Body of pancreas (tissue), 4 donors: ENCODE data around the gene NEGR1. TPM values are rescaled to one million over a fixed set of nuclear protein-coding genes. Genes with fewer than 3 reads are reported as not detected.

Source experiments
- ATAC-seq: fragments of 150-250 bp; one replicate; pipeline ENCODE4 v1.9.1; 2016
- DNase-seq, 4 donors: peaks; one replicate each; pipeline ENCODE4 v3.0.0-alpha.2; 2019
- H3K27ac ChIP-seq, 4 donors: fragments of 200-600 bp; sonication (generic); 1 replicate in 3 of 4; 2 replicates in 1 of 4; pipeline versions ENCODE4 v1.5.1 to v1.6.1; 2016 to 2019; ENCODE audit warnings: mild to moderate bottlenecking in 1 of 4, mixed read lengths in 1 of 4, moderate library complexity in 1 of 4
- H3K27me3 ChIP-seq, 2 donors: fragments of 200-600 bp; sonication (generic); one replicate each; pipeline ENCODE4 v1.6.0; 2016; ENCODE audit warnings: mild to moderate bottlenecking in 1 of 2
- H3K36me3 ChIP-seq, 2 donors: fragments of 200-600 bp; sonication (generic); replicated peaks in 1 of 2; 2 replicates each; pipeline ENCODE4 v1.5.1; 2016; ENCODE audit warnings: low read depth in 2 of 2; ENCODE audit not compliant: insufficient read depth in 1 of 2
- H3K4me1 ChIP-seq: fragments of 200-600 bp; sonication (generic); one replicate; pipeline ENCODE4 v1.6.0; 2016
- H3K4me3 ChIP-seq, 2 donors: fragments of 200-600 bp; sonication (generic); 1 replicate in 1 of 2; 2 replicates in 1 of 2; pipeline ENCODE4 v1.5.1; 2016 to 2019
- H3K9me3 ChIP-seq, 3 donors: fragments of 200-600 bp; sonication (generic); 1 replicate in 2 of 3; 2 replicates in 1 of 3; pipeline ENCODE4 v1.5.1; 2016
- POLR2A ChIP-seq, 3 donors: fragments of 450-650 bp; IDR thresholded peaks; one replicate each; pipeline ENCODE4 v1.6.1; 2016; ENCODE audit warnings: antibody characterized with exemption in 3 of 3, mild to moderate bottlenecking in 2 of 3
- WGBS, 2 donors: methylation state at CpG; one replicate each; pipeline ENCODE4 v1.1.5; 2017; 5-methylcytosine and 5-hydroxymethylcytosine counted together
- intact Hi-C: fragments of 100-400 bp; cut with DNase I; formaldehyde crosslinking; loops from one replicate; pipeline ENCODE4 v1.15.1; 2023
- total RNA-seq, 2 donors: library from RNA; depleted of rRNA; stranded (reverse); fragments of >200 nt; gene quantifications; one replicate each; pipeline ENCODE4 v1.1.0, GENCODE V29; 2016
- TF ChIP-seq, protein P1 (sequence below), 7 experiments: fragments of 450-650 bp in 4 of 7; fragments of 200-600 bp in 3 of 7; sonication (generic) in 3 of 7; IDR thresholded peaks; one replicate each; pipeline ENCODE4 v1.5.1; 2016 to 2019; ENCODE audit warnings: antibody characterized with exemption in 7 of 7

NEGR1 gene
- total RNA-seq, 2 donors from 2014 or later, result 6.3 to 9.6 TPM

DNA sequence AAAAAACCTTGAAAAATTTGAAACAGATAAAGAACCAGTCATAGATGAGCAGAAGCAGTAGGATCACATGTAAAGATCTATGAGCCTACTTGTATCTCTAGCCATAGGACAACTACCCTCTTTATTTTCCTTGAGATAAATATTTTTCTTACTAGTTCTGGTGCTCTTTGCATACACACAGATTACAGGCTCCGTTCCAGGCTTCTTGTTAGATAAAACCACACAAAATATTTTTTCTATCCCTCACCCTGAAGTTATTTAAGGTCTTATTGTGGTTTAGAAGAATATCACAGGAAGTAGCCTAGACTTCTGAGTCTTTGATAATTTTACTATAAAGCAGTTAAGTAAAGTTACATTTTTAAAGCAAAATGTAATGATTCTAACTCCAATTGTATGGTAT is 512.2 kb downstream of the NEGR1 start:
- Histone ChIP-seq H3K36me3 (no peaks in the 10 kb centered on the region), H3K27ac (no peak overlapping the region), H3K27me3 (no peaks in the 10 kb centered on the region), H3K9me3 (no peaks in the 10 kb centered on the region), H3K4me1 (no peaks in the 10 kb centered on the region), H3K4me3 (no peak overlapping the region)
- 29 to 70% methylated on average over 1 of the region's 1 CpG for WGBS, 2 donors
- DNase-seq (no peak), ATAC-seq (no peak)
- intact Hi-C loops, result no loop called here
- no peak for TF ChIP-seq POLR2A (IDR thresholded peaks at IDR 0.05)
- TF ChIP-seq, protein P1, sequence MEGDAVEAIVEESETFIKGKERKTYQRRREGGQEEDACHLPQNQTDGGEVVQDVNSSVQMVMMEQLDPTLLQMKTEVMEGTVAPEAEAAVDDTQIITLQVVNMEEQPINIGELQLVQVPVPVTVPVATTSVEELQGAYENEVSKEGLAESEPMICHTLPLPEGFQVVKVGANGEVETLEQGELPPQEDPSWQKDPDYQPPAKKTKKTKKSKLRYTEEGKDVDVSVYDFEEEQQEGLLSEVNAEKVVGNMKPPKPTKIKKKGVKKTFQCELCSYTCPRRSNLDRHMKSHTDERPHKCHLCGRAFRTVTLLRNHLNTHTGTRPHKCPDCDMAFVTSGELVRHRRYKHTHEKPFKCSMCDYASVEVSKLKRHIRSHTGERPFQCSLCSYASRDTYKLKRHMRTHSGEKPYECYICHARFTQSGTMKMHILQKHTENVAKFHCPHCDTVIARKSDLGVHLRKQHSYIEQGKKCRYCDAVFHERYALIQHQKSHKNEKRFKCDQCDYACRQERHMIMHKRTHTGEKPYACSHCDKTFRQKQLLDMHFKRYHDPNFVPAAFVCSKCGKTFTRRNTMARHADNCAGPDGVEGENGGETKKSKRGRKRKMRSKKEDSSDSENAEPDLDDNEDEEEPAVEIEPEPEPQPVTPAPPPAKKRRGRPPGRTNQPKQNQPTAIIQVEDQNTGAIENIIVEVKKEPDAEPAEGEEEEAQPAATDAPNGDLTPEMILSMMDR (IDR thresholded peaks at IDR 0.05), result no peak

DNA sequence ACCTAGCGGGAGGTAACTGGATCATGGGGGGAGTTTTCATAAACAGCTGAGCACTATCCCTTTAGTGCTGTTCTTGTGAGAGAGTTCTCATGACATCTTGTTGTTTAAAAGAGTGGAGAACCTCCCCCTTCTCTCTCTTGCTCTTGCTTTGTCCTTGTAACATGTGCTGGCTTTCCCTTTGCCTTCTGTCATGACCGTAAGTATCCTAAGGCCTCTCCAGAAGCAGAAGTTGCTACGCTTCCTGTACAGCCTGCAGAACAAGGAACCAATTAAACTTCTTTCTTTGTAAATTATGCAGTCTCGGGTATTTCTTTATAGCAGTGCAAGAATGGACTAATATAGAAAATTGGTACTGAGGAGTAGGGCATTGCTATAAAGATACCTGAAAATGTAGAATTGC is 515.6 kb downstream of the NEGR1 start:
- no peak overlapping the region for H3K27ac ChIP-seq
- TF ChIP-seq POLR2A (IDR thresholded peaks at IDR 0.05), result no peak
- TF ChIP-seq, protein P1 (IDR thresholded peaks at IDR 0.05), result no peak
- H3K36me3 ChIP-seq, result no peaks in the 10 kb centered on the region
- no peaks in the 10 kb centered on the region for H3K4me1 ChIP-seq
- no peak for ATAC-seq
- no peak for DNase-seq
- H3K4me3 ChIP-seq, result no peak overlapping the region
- H3K27me3 ChIP-seq, result no peaks in the 10 kb centered on the region
- 81 to 88% methylated on average over 4 of the region's 4 CpGs for WGBS, 2 donors
- intact Hi-C loops, result no loop called here
- no peaks in the 10 kb centered on the region for H3K9me3 ChIP-seq

DNA sequence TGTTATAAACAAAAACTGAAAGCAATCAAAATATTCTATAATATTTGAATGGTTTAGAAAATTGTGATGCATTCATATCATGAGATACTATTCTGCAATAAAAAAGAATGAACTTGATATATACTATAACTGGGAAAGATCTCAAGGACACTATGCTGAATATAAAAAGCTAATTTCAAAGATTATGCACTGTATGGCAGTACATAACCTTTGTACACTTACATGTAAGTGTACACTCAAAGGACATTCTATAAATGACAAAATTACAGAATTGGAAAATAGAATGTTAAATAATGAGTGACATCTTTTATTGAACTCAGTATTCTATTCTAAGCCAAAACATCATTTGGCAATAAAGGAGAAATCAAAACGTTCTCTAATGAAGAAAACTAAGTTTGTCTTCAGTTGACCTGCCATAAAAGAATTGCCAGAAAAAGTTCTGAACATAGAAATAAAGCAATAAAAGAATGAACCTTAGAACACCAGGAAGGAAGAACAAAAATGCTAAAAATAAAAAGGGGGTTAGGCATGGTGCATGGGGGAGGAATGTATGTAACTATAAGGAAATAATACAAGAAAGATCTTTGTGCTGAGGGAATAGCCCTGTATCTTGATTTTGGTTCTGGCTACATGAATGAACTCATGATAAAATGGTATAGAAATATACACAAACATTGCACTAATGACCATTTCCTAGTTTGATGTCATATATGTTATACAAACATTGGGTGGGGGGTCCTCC is 519.7 kb downstream of the NEGR1 start:
- no peak for TF ChIP-seq POLR2A (IDR thresholded peaks at IDR 0.05)
- TF ChIP-seq, protein P1 (IDR thresholded peaks at IDR 0.05), result no peak
- Histone ChIP-seq H3K9me3 (no peaks in the 10 kb centered on the region), H3K27me3 (no peaks in the 10 kb centered on the region), H3K4me3 (no peak overlapping the region), H3K27ac (no peak overlapping the region), H3K4me1 (no peaks in the 10 kb centered on the region), H3K36me3 (no peaks in the 10 kb centered on the region)
- ATAC-seq (no peak), DNase-seq (no peak)
- intact Hi-C loops, result no loop called here
- WGBS, 2 donors, result 45 to 50% methylated on average over 1 of the region's 1 CpG

DNA sequence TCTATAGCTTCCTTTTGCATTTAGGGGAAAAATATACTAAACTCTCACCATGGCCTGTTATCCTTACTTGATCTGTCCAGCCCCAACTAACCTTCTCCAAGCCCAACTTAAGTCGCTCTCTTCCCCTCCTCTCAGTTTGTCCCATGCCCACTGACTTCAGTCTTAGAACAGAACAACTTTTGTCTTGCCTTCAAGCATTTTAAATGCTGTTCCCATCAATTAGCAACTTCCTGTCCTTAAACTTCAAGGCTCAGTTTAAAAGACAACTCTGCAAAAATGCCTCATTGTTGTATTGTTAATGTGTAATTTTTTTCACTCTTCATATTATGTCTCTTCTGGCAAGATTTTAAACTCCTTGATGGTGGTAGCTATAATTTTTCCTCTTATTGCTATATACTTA is 526.9 kb downstream of the NEGR1 start:
- no peak for TF ChIP-seq POLR2A (IDR thresholded peaks at IDR 0.05)
- TF ChIP-seq, protein P1 (IDR thresholded peaks at IDR 0.05), result no peak
- H3K36me3 ChIP-seq, result no peaks in the 10 kb centered on the region
- H3K4me1 ChIP-seq, result no peaks in the 10 kb centered on the region
- DNase-seq (no peak), ATAC-seq (no peak)
- no peaks in the 10 kb centered on the region for H3K9me3 ChIP-seq
- H3K27me3 ChIP-seq, result no peaks in the 10 kb centered on the region
- no peak overlapping the region for H3K27ac ChIP-seq
- no peak overlapping the region for H3K4me3 ChIP-seq
- intact Hi-C loops, result no loop called here
- WGBS, 2 donors, result 72 to 91% methylated on average over 1 of the region's 1 CpG

DNA sequence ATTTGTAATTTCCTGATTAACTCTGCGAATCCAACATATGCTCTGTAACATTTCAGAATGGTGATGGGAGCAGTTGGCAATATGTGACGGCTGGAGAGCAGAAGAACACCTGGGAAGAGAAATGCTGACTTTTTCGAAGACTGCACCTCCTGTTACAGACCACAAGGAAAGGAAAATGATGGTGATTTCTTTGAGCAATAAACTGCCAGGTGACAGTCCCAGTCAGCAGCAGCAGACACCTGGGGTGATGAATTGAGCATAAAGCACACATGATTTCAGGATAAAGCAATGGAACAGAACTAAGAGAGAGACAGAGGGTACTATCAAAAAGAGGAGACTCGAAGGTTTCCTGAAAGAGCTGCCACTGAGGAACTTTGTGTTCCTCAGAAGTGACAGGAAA is 528.6 kb downstream of the NEGR1 start:
- WGBS, 2 donors, result 59 to 60% methylated on average over 4 of the region's 4 CpGs
- intact Hi-C loops, result no loop called here
- no peaks in the 10 kb centered on the region for H3K36me3 ChIP-seq

More for the DNA sequence above, 528.6 kb downstream of the NEGR1 start:
- TF ChIP-seq POLR2A (IDR thresholded peaks at IDR 0.05), result no peak
- TF ChIP-seq, protein P1 (IDR thresholded peaks at IDR 0.05), result no peak
- DNase-seq (no peak), ATAC-seq (no peak)
- no peaks in the 10 kb centered on the region for H3K4me1 ChIP-seq
- no peak overlapping the region for H3K4me3 ChIP-seq
- no peak overlapping the region for H3K27ac ChIP-seq
- no peaks in the 10 kb centered on the region for H3K9me3 ChIP-seq
- no peaks in the 10 kb centered on the region for H3K27me3 ChIP-seq
